Thoracic aorta (tissue), 2 donors: Measurements from ENCODE around the gene PNRC2. TPM values are rescaled to one million over a fixed set of nuclear protein-coding genes. Genes with fewer than 3 reads are reported as not detected.
A peak's percentile ranks its signal among the peaks of the same experiment; 100 is the strongest.

ENCODE experiments used
- ATAC-seq: fragments of 150-250 bp; one replicate; pipeline ENCODE4 v1.8.0; 2017; ENCODE audit warnings: low read depth; ENCODE audit not compliant: insufficient number of reproducible peaks, low FRiP score
- DNase-seq: peaks from one replicate; pipeline ENCODE4 v3.0.0-alpha.2; 2020; ENCODE audit warnings: low spot score
- H3K27ac ChIP-seq, 2 donors: fragments of 200-600 bp; sonication (generic); 1 replicate in 1 of 2; 2 replicates in 1 of 2; pipeline ENCODE4 v1.5.1; 2016; ENCODE audit warnings: mild to moderate bottlenecking in 2 of 2, moderate library complexity in 2 of 2
- H3K27me3 ChIP-seq: fragments of 200-600 bp; sonication (generic); replicated peaks from 2 replicates; pipeline ENCODE4 v1.6.0; 2016; ENCODE audit warnings: mild to moderate bottlenecking; ENCODE audit not compliant: insufficient read depth
- H3K36me3 ChIP-seq: fragments of 200-600 bp; sonication (generic); one replicate; pipeline ENCODE4 v1.5.1; 2016
- H3K4me1 ChIP-seq, 2 donors: fragments of 200-600 bp; sonication (generic); 1 replicate in 1 of 2; 2 replicates in 1 of 2; pipeline versions ENCODE4 v1.5.1 to v1.6.0; 2016; ENCODE audit warnings: low read depth in 2 of 2, mild to moderate bottlenecking in 1 of 2; ENCODE audit not compliant: control insufficient read depth in 1 of 2
- H3K4me3 ChIP-seq: fragments of 200-600 bp; sonication (generic); 2 replicates; pipeline ENCODE4 v1.5.1; 2016; ENCODE audit warnings: mild to moderate bottlenecking
- H3K9me3 ChIP-seq: fragments of 200-600 bp; sonication (generic); 2 replicates; pipeline ENCODE4 v1.5.1; 2016
- total RNA-seq, 2 donors: library from RNA; depleted of rRNA; stranded (reverse); fragments of >200 nt; gene quantifications; one replicate each; pipeline versions ENCODE4 v1.1.0 to v1.2.3, GENCODE V29; 2016
- TF ChIP-seq, protein P1 (sequence below): fragments of 200-600 bp; sonication (generic); IDR thresholded peaks from one replicate; pipeline ENCODE4 v1.5.1; 2019; ENCODE audit warnings: antibody characterized with exemption

Gene PNRC2
- total RNA-seq, 2 donors from 2014 or later: 77.6 to 143 TPM

DNA sequence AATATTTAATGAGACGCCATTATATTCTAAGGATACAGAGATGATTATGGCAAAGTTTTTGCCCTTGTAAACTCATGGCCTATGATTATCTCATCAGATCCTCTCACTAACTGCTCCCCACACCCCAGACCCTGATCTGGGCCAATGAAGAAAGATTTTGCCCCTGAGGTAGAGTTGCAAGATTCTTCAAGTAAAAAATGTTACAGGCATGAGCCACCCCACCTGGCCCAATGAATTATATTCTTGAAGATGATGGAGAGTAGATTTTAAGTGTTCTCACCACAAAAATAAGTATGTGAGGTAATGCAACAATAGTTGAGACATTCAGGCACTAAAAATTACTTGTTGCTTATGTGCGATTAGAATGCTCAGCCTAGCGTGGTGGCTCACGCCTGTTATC, 44.7 kb upstream of the PNRC2 start:
- H3K4me1 ChIP-seq: peaks cover 0 to 5% of the 10 kb centered on the region in 2 donors
- DNase-seq (no peak), ATAC-seq (no peak)
- H3K4me3 ChIP-seq: no peak overlapping the region
- no peaks in the 10 kb centered on the region for H3K36me3 ChIP-seq
- no peak overlapping the region for H3K27ac ChIP-seq
- H3K27me3 ChIP-seq: no peaks in the 10 kb centered on the region
- no peaks in the 10 kb centered on the region for H3K9me3 ChIP-seq
- TF ChIP-seq, protein P1, sequence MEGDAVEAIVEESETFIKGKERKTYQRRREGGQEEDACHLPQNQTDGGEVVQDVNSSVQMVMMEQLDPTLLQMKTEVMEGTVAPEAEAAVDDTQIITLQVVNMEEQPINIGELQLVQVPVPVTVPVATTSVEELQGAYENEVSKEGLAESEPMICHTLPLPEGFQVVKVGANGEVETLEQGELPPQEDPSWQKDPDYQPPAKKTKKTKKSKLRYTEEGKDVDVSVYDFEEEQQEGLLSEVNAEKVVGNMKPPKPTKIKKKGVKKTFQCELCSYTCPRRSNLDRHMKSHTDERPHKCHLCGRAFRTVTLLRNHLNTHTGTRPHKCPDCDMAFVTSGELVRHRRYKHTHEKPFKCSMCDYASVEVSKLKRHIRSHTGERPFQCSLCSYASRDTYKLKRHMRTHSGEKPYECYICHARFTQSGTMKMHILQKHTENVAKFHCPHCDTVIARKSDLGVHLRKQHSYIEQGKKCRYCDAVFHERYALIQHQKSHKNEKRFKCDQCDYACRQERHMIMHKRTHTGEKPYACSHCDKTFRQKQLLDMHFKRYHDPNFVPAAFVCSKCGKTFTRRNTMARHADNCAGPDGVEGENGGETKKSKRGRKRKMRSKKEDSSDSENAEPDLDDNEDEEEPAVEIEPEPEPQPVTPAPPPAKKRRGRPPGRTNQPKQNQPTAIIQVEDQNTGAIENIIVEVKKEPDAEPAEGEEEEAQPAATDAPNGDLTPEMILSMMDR: no peak

DNA sequence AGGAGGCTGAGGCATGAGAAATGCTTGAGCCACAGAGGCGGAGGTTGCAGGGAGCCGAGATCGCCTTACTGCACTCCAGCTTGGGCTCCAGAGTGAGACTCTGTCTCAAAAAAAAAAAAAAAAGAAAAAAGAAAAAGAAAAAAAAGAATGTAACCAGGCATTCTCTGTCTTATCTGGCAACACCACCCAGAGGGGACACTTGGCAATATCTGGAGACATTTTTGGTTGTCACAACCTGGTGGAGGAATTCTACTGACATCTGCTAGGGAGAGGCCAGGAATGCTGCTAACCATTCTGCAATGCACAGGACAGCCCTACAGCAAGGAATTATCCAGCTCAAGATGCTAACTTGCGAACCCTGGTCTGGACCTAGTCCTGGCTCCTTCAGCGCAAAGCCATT, 44.2 kb upstream of the PNRC2 start:
- TF ChIP-seq, protein P1: no peak
- DNase-seq (no peak), ATAC-seq (no peak)
- Histone ChIP-seq H3K9me3 (no peaks in the 10 kb centered on the region), H3K4me1 (peaks cover 1 to 10% of the 10 kb centered on the region in 2 donors), H3K27me3 (no peaks in the 10 kb centered on the region), H3K27ac (no peak overlapping the region), H3K36me3 (no peaks in the 10 kb centered on the region), H3K4me3 (no peak overlapping the region)

DNA sequence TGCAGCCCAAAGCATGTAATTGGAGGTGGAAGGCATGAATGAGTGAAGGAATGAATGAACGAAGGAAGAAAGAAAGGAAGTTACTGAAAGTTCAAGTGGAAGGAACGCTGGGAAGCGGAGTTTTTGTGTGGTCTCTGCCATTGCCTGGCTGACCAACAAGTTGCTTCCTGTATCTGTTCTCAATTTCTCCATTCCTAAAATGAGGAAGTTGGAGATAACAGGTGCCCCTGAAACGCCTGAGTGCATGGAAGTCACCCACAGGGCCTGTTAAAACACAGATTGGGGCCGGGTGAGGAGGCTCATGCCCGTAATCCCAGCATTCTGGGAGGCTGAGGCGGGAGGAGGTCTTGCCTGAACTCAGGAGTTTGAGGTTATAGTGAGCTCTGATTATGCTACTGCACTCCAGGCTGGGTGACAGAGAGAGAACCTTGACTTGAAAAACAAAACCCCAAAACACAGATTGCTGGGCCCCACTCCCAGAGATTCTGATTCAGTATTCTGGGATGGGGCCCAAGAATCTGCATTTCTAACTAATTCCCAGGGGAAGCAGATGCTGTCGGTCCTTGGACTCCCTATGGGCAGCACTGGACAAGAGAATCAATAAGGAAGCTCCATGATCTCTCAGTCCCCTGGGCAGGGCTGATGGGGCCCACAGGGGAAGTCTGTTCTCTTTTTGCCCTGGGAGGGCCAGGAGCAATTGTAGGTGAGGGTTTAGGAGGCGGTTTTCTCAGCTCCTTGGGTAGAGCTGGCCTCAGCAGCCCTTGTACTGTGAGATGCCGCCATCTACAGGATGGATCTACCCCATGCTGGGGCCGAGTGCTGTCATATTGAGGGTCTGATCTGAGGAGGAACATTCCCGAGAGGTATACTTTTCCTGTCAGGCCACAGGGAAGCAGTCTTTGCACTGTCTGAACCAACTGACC, 43.2 kb upstream of the PNRC2 start:
- ATAC-seq (no peak), DNase-seq (no peak)
- H3K36me3 ChIP-seq: no peaks in the 10 kb centered on the region
- H3K4me3 ChIP-seq: no peak overlapping the region
- H3K9me3 ChIP-seq: no peaks in the 10 kb centered on the region
- TF ChIP-seq, protein P1: peak; percentile 47
- no peak overlapping the region for H3K27ac ChIP-seq
- H3K27me3 ChIP-seq: no peaks in the 10 kb centered on the region
- H3K4me1 ChIP-seq: peaks cover 10 to 20% of the 10 kb centered on the region in 2 donors

DNA sequence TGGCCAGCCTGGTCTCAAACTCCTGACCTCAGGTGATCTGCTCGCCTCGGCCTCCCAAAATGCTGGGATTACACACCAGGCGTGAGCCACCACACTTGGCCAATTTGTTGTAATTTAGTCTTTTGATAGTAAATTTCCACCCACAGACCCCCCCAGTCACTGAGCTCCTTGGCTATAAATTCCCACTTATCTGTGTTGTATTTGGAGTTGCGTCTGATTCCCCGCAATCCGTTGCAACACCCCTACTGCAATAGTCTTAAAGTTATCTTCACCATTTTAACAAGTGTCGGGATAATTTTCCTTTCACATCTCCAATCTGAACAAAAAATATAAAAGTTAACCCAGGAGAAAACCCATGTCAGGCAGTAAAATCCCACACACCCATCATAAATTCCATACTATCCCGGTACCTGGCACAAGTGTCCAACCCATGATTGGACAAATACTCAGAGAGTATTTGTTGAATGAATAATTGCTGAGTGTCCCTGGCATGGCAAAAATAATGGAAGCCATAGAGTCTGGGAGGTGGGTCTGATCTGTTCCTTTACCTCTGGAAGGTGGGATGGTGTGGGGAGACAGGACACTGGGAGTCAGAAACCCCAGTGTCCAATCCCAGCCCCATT, 37.2 kb upstream of the PNRC2 start:
- Histone ChIP-seq H3K4me1 (peaks cover 15 to 36% of the 10 kb centered on the region in 2 donors), H3K27ac (peak overlapping the region in 1 of 2 donors; percentile 43), H3K27me3 (no peaks in the 10 kb centered on the region), H3K36me3 (no peaks in the 10 kb centered on the region), H3K4me3 (no peak overlapping the region), H3K9me3 (no peaks in the 10 kb centered on the region)
- ATAC-seq (no peak), DNase-seq (no peak)
- TF ChIP-seq, protein P1: no peak
